Measurements from ENCODE around the gene ADK.
"Not testable (repeated sequence)": the region's sequence is repeated elsewhere in the genome, so short reads cannot be mapped to it uniquely, and the experiment has no call there.

ADK gene

GRCh38 chr10:74145133-74145532 is 5.9 kb upstream of the ADK start:
- DNase-seq (ENCODE audit: low read depth in 2 of 2), result no peak

- DNase-seq (ENCODE audit: low read depth in 2 of 2), result not testable (repeated sequence)
Measured at GRCh38 chr10:74146980-74147379, 4.0 kb upstream of the ADK start.

- peak; percentile 54 to 56 for DNase-seq (ENCODE audit: low read depth in 2 of 2)
Measured at GRCh38 chr10:74150204-74150989, 624 bp upstream of the ADK start, which contains the start of gene AP3M1. Gene AP3M1, minus strand, starts transcription at chr10:74150828. Its CDS starts 12,449 bp downstream, at chr10:74138379.

GRCh38 chr10:74151879-74152722 is 1.1 kb downstream of the ADK start:
- no peak for DNase-seq (ENCODE audit: low read depth in 2 of 2)

DNA sequence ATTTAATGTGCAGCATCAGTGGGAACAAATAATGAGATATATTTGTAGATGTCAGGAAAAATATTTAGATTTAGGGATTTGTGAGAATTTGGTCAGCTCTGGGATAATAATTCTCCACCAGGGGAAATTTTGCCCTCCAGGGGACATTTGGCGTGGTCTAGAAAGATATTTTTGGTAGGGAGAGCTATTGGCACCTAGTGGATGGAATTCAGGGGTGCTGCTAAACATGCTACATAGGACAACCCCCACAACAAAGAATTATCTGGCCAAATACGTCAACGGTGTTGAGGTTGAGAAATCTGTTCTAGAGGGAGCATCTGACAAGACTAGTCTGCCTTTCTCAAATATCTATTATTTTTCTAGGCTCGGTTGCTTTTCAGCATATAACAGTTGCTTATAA is 2.1 kb downstream of the ADK start:
- no peak for DNase-seq (ENCODE audit: low read depth in 2 of 2)

DNA sequence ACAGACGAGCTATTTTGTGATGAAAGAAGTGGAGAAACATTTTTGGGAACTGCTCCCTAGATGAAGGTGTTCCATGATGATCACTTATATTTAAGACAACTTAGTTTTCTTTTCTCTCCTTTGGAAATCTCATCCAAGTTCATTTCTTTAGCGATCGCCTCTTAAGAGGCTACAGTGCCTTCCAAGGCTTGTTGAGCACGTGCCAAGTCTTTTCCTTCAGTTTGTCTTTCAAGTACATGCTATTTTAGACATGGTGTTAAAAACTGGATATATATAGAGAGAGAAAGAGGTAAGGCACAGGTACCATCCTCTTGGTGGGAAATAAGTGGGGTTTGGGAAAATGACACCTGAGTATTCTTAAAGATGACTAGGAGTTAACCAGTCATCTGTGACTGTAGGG is 2.7 kb downstream of the ADK start:
- no peak for DNase-seq (ENCODE audit: low read depth in 2 of 2)

DNA sequence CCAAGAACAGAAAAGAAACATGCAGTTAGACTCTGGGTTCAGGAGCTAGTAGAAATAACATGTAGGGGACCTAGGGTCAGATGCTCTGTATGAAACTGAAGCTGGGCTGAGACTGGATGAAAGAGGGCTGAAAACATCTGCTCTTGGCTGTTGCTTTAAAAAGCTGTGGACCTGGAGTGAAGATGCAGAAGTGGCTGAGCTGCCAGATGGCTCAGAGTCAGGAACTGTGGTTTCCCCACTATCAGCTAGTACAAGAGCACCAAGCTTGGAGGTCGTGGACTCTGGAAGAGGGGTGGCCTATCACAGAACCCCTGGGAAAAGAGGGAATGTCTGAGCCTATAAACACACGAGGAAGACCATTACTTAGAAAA is 5.9 kb downstream of the ADK start:
- no peak for DNase-seq (ENCODE audit: low read depth in 2 of 2)

GRCh38 chr10:74160013-74160412 is 9.0 kb downstream of the ADK start:
- DNase-seq (ENCODE audit: low read depth in 2 of 2), result no peak

- DNase-seq (ENCODE audit: low read depth in 2 of 2), result no peak
Measured at GRCh38 chr10:74163319-74164068, 12.5 kb downstream of the ADK start.

GRCh38 chr10:74164716-74165529 is 13.9 kb downstream of the ADK start:
- DNase-seq (ENCODE audit: low read depth in 2 of 2), result no peak

DNA sequence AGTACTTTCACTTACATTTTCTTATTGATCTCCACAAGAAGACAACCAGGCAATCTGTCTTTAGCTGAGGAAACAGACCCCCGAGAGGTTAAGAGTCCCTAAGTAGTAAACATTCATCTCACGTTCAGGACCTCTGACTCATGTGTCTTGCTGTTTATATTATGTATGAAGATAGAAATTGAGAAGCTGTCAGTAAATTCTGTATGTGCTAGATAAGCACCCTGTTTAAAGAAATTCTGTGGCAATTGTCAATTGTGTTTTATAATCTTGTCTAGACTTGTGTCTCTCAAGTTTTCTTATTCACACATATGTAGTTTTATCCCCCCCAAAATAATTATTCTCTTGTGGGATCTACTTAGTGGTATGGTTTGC is 14.5 kb downstream of the ADK start:
- DNase-seq (ENCODE audit: low read depth in 2 of 2), result no peak

DNA sequence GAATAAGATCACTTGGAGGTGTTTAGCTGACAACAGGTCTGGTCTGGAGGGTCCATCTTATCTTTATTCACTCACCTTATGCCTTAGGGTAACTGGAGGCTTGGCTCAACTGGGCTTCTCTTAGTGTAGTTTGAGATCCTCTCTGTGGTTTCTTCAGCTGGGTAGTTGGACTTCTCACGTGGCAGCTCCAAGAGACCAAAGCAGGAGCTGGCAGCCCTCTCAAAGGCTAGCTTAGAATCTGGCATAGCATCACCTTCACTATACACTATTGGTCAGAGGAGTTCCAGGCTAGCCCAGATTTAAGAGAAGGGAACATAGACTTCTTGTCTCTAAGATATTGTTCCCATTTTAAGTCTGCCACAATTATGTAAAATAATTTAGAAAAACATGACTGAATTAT is 16.4 kb downstream of the ADK start:
- no peak for DNase-seq (ENCODE audit: low read depth in 2 of 2)

DNA sequence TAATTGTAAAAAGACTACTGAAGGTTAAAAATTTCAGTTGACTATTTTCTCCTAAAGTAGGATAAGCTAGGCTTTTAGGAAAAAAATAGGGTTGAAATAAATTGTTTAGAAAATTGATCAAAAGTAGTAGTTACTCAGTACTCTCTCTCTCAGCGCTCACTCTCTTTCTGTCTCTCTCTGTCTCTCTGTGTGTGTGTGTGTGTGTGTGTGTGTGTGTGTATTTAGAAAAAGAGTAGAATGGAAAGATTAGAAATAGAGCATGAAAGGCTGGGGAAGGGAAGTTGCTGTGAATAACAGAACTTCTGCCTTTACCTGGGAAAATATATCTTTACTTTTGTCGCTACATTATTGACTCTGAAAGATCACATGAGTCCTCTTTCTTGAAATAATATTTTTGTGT is 20.6 kb downstream of the ADK start:
- no peak for DNase-seq (ENCODE audit: low read depth in 2 of 2)

- DNase-seq (ENCODE audit: low read depth in 2 of 2), result no peak
Measured at GRCh38 chr10:74174521-74174920, 23.5 kb downstream of the ADK start.

- DNase-seq (ENCODE audit: low read depth in 2 of 2), result no peak
Measured at GRCh38 chr10:74175510-74176379, 24.7 kb downstream of the ADK start.

GRCh38 chr10:74176380-74177139 is 25.5 kb downstream of the ADK start:
- peak; percentile 86 to 87 for DNase-seq (ENCODE audit: low read depth in 2 of 2)

DNA sequence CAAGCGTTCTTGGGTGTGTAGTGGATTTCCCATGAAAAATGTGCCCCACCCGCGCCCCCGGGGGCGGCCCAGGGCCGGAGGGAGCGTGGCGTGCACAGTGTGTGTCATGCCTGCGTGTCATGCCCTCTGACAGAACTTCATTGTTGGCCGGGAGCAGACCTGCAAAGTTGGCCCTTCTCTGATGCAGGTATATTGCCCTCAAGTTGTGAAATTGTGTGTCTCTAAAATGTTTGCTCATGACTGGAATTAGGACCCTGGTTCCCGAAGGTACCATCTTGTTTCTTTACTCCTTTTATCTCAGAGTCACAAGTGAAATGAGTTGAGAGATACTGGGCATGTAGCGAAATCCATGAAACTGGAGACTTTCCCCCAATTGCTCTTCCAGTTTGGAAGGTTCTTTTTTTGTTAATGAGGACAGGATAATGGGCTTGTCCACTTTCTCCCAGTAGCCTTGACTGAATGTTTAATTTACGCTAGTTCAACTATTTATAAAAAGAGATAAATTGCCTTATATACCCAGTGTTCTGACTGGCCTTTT is 26.2 kb downstream of the ADK start:
- DNase-seq (ENCODE audit: low read depth in 2 of 2), result peak in 1 of 2 donors; percentile 16

DNA sequence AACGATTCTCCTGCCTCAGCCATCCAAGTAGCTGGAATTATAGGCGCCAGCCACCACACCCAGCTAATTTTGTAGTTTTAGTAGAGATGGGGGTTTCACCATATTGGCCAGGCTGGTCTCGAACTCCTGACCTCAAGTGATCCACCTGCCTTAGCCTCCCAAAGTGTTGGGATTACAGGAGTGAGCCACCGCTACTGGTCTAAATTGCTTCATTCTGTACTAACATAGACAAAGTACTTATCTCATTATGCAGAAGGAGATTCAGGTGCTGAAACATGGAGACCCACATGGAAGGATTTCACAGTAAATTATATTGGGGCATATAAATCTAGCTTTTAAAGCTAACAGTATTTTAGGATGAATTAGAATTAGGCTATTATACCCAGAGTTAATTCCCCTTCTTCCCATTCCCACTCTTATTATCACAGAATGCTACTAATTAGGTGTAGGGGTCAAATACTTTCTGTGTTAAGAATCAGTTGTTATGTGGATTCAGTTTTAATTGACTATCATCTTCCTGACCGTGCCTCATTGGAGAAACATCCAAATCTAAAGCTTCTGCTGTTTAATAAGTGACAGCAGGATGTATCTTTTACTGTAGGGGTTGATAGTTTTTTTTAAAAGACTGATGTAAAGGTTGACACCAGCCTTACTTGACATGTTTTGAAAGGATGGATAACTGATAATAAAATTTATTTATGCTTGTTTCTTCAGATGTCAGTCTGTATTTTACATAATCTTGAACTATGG is 27.2 kb downstream of the ADK start:
- no peak for DNase-seq (ENCODE audit: low read depth in 2 of 2)

Measured in stimulated activated CD4-positive, alpha-beta T cell treated with anti-CD3 and anti-CD28 coated beads, Interleukin-1b, Interleukin-23, amount 100 ng/mL, for 1 hour (primary cell).